Heart left ventricle (tissue), 16 donors: ENCODE results near the gene PCGF1. TPM values are rescaled to one million over a fixed set of nuclear protein-coding genes. Genes with fewer than 3 reads are reported as not detected.
A peak's percentile ranks its signal among the peaks of the same experiment; 100 is the strongest.

Experiments
- ATAC-seq, 4 donors: fragments of 200-7000 bp; cut with Tn5 transposase; one replicate each; pipeline ENCODE4 v1.9.1; 2020 to 2022; ENCODE audit warnings: moderate library complexity in 4 of 4, mild to moderate bottlenecking in 3 of 4, moderate number of reproducible peaks in 1 of 4
- DNase-seq, 5 donors: peaks; one replicate each; pipeline ENCODE4 v3.0.0-alpha.2; 2020
- H3K27ac ChIP-seq, 12 donors: fragments of 200-600 bp; sonication (generic) in 4 of 12; one replicate each; pipeline versions ENCODE4 v1.5.0 to v1.8.0; 2016 to 2022; ENCODE audit warnings: mild to moderate bottlenecking in 2 of 12
- H3K27me3 ChIP-seq, 9 donors: fragments of 200-600 bp; sonication (generic) in 2 of 9; one replicate each; pipeline versions ENCODE4 v1.5.1 to v1.8.0; 2016 to 2022; ENCODE audit warnings: mild to moderate bottlenecking in 3 of 9
- H3K36me3 ChIP-seq, 9 donors: fragments of 200-600 bp; sonication (generic) in 2 of 9; one replicate each; pipeline versions ENCODE4 v1.5.0 to v1.8.0; 2018 to 2022; ENCODE audit warnings: mild to moderate bottlenecking in 2 of 9
- H3K4me1 ChIP-seq, 12 donors: fragments of 200-600 bp; sonication (generic) in 4 of 12; one replicate each; pipeline versions ENCODE4 v1.5.0 to v1.8.0; 2016 to 2022; ENCODE audit warnings: mild to moderate bottlenecking in 3 of 12
- H3K4me3 ChIP-seq, 12 donors: fragments of 200-600 bp; sonication (generic) in 4 of 12; one replicate each; pipeline versions ENCODE4 v1.5.0 to v1.8.0; 2017 to 2022; ENCODE audit warnings: mild to moderate bottlenecking in 9 of 12, moderate library complexity in 4 of 12
- H3K9me3 ChIP-seq, 12 donors: fragments of 200-600 bp; sonication (generic) in 4 of 12; one replicate each; pipeline versions ENCODE4 v1.5.0 to v1.8.0; 2016 to 2022; ENCODE audit warnings: mild to moderate bottlenecking in 1 of 12
- POLR2A ChIP-seq, 2 donors: fragments of 450-650 bp; IDR thresholded peaks; one replicate each; pipeline ENCODE4 v1.6.1; 2017; ENCODE audit warnings: antibody characterized with exemption in 2 of 2, mild to moderate bottlenecking in 2 of 2, moderate library complexity in 2 of 2
- WGBS, 4 donors: extraction: QIAGEN DNeasy Blood & Tissue Kit in 2 of 4; methylation state at CpG; one replicate each; pipeline versions ENCODE4 v1.1.5 to v1.1.7; 2013 to 2018; 5-methylcytosine and 5-hydroxymethylcytosine counted together
- intact Hi-C, 10 donors: fragments of 100-400 bp; cut with DNase I; formaldehyde crosslinking; loops; one replicate each; pipeline versions ENCODE4 v1.11.1 to v1.14.2; 2022
- polyA plus RNA-seq, 2 donors: library from polyadenylated mRNA; stranded (reverse); fragments of 200-250 nt; gene quantifications; one replicate each; pipeline ENCODE4 v1.2.3, GENCODE V29; 2013
- total RNA-seq, 9 donors: library from RNA; depleted of rRNA in 2 of 9; stranded (reverse); fragments of >200 nt in 2 of 9; fragmentation: NEBNext Ultra II Directional in 3 of 9; extraction: Animal tissue kit (Norgen Biotek cat#: 25700) in 3 of 9; gene quantifications; one replicate each; pipeline versions ENCODE4 v1.1.0 to v1.2.4, GENCODE V29; 2016 to 2023
- TF ChIP-seq, protein P1 (sequence below), 12 donors: fragments of 200-600 bp; sonication (generic) in 4 of 12; IDR thresholded peaks; one replicate each; pipeline versions ENCODE4 v1.5.0 to v1.8.0; 2018 to 2022; ENCODE audit warnings: antibody characterized with exemption in 12 of 12, mild to moderate bottlenecking in 5 of 12
- donor health status: ischemic (EF 13 %, LVEDD 7.1; RV severe dilation, severe dysfunction).
- donor health status: healthy with polysubstance abuse.
- donor health status: DM: no; HTN: yes; CAD: no.
- donor health status: DM: no; HTN: no; CAD: no.
- donor health status: ischemic (EF 25% LVEDD 6.9; RV normal size, moderate dysfunction).
- donor health status: ischemic (EF 25% LVEDD 5.7; RV mildly dilated, moderate dysfunction).
- donor health status: healthy.
- donor health status: DM: yes; HTN: yes; CAD: no.
- donor health status: ischemic (EF 35%, LVEDD 5.7; RV mildly dilated, moderate dysfunction).
- donor health status: nonischemic (EF 11% LVEDD 7.7; RV severe dilation, severe dysfunction).
- donor health status: DM: yes; HTN: yes; CAD: no.
- donor health status: PGD.
- donor health status: ischemic (EF 29% LVEDD 5.4; RV normal size, mild dysfunction).
- donor health status: nonischemic (EF 23%, LVEDD 6.1; RV moderate dilation, normal function).

The PCGF1 gene
- total and polyA plus RNA-seq, 11 donors, result 10.6 to 24.9 (median 19.2) TPM

DNA sequence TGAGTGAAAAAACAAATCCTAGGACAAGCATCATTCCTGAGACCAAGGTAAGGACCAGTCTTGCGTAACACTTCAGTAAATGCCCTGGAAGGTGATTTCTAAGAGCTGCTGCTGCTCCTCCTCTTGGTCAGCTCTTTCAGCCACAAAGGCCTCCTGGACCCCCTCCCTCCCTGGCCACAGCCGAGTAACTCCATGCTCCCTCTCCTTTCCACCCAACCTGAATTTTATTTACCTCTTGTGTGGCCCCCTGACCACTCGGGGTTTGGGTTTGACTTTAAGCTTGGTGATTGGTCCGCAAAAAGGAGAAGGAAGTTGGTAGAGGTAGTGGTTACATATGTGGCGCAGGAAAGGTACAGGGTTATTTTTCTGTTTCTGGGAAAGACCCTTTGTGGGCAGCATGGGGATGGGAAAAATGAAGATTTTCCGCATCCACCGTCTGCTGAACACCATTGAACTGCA is 31.4 kb upstream of the PCGF1 start:
- Histone ChIP-seq H3K9me3 (no peaks in the 10 kb centered on the region), H3K27me3 (no peaks in the 10 kb centered on the region), H3K27ac (peak overlapping the region in 2 of 12 donors; percentile 45 to 82), H3K4me3 (no peak overlapping the region), H3K4me1 (peaks cover 0 to 13% (median 5%) of the 10 kb centered on the region in 12 donors), H3K36me3 (peaks cover 0 to 9% (median 0%) of the 10 kb centered on the region in 9 donors)
- intact Hi-C loops, result loop anchor here in 4 of 10 donors (10.0 kb wide), 1 partner anchor 46 kb away; no protein-coding TSS in a partner anchor
- 79 to 84% (median 82%) methylated on average over 7 of the region's 7 CpGs for WGBS, 4 donors
- ATAC-seq, result no peak
- DNase-seq, result peak in 1 of 5 donors; percentile 3
- TF ChIP-seq POLR2A (IDR thresholded peaks at IDR 0.05), result no peak
- TF ChIP-seq, protein P1, sequence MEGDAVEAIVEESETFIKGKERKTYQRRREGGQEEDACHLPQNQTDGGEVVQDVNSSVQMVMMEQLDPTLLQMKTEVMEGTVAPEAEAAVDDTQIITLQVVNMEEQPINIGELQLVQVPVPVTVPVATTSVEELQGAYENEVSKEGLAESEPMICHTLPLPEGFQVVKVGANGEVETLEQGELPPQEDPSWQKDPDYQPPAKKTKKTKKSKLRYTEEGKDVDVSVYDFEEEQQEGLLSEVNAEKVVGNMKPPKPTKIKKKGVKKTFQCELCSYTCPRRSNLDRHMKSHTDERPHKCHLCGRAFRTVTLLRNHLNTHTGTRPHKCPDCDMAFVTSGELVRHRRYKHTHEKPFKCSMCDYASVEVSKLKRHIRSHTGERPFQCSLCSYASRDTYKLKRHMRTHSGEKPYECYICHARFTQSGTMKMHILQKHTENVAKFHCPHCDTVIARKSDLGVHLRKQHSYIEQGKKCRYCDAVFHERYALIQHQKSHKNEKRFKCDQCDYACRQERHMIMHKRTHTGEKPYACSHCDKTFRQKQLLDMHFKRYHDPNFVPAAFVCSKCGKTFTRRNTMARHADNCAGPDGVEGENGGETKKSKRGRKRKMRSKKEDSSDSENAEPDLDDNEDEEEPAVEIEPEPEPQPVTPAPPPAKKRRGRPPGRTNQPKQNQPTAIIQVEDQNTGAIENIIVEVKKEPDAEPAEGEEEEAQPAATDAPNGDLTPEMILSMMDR (IDR thresholded peaks at IDR 0.05), result no peak

DNA sequence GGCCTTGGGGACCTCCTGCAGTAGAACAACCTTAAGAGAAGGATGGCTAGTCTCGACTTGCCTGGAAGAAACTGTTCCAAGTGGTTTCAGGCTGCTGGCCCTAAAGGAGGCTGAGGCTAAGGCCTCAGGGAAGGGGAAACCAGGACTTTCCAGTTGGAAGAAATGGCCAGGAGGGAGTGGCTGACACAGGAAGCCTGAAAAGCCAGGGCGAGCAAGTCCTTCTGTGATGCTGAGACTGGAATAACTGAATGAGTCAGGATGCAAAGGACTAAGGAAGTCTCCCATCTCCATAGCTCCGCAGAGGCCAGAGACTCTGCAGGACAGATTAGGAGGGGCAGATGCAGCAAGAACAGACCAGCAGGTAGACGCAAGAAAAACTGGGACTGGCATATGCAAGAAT is 29.6 kb upstream of the PCGF1 start:
- H3K27ac ChIP-seq, result no peak overlapping the region
- peaks cover 0 to 13% (median 4%) of the 10 kb centered on the region in 12 donors for H3K4me1 ChIP-seq
- H3K27me3 ChIP-seq, result no peaks in the 10 kb centered on the region
- WGBS, 4 donors, result 57 to 67% (median 61%) methylated on average over 4 of the region's 4 CpGs
- DNase-seq (peak in 2 of 5 donors; percentile 11 to 18), ATAC-seq (no peak)
- peaks cover 0 to 25% (median 15%) of the 10 kb centered on the region in 9 donors for H3K36me3 ChIP-seq
- intact Hi-C loops, result loop anchor here in 4 of 10 donors (10.0 kb wide), 1 partner anchor 48 kb away; no protein-coding TSS in a partner anchor
- no peak for TF ChIP-seq POLR2A (IDR thresholded peaks at IDR 0.05)
- TF ChIP-seq, protein P1 (IDR thresholded peaks at IDR 0.05), result no peak
- H3K9me3 ChIP-seq, result no peaks in the 10 kb centered on the region
- H3K4me3 ChIP-seq, result no peak overlapping the region

DNA sequence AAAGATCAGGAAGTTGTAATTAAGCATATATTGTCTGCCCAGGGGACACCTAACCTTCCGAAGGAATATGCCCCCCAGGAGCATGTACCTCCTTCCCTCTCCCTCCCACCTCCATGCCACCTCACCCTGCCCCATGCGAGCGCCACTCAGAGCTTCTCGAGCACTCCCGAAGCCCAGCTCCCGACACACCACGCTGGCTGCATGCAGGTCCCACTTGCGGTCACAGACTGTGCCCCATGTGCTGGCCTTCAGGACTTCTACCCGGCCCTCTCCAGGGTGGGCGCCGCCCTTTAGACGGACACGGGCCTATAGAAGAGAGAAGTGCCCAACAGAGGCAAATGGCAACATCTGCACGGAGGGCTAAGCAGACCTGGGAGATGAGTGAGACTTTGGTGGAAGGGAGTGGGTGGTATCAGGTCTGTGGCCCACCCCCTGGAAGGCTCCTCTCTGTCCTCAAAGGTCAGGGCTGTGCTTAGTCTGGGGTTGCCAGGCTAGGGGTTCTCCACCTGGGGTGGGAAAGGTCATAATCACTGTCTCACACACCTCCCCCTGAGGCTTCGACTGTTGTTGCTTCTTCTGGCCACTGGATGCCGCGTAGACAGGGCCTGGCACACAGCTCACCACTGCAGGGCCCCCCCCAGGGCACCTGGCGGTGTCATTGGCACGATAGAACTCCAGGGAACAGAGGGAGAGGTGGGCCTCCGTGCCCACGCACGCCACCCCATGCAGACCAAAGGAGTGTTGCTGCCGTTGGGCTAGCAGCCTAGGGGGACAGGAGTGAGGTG is 28.9 kb upstream of the PCGF1 start:
- ATAC-seq, result no peak
- Histone ChIP-seq H3K36me3 (peaks cover 0 to 32% (median 23%) of the 10 kb centered on the region in 9 donors), H3K9me3 (no peaks in the 10 kb centered on the region), H3K4me1 (peaks cover 0 to 21% (median 9%) of the 10 kb centered on the region in 12 donors), H3K27ac (no peak overlapping the region), H3K4me3 (no peak overlapping the region), H3K27me3 (no peaks in the 10 kb centered on the region)
- 86 to 89% (median 88%) methylated on average over 23 of the region's 23 CpGs for WGBS, 4 donors
- intact Hi-C loops, result loop anchor here in 4 of 10 donors (10.0 kb wide), 1 partner anchor 48 kb away; no protein-coding TSS in a partner anchor
- TF ChIP-seq POLR2A (IDR thresholded peaks at IDR 0.05), result no peak
- TF ChIP-seq, protein P1 (IDR thresholded peaks at IDR 0.05), result no peak
- DNase-seq, result peak in 2 of 5 donors; percentile 21 to 24

DNA sequence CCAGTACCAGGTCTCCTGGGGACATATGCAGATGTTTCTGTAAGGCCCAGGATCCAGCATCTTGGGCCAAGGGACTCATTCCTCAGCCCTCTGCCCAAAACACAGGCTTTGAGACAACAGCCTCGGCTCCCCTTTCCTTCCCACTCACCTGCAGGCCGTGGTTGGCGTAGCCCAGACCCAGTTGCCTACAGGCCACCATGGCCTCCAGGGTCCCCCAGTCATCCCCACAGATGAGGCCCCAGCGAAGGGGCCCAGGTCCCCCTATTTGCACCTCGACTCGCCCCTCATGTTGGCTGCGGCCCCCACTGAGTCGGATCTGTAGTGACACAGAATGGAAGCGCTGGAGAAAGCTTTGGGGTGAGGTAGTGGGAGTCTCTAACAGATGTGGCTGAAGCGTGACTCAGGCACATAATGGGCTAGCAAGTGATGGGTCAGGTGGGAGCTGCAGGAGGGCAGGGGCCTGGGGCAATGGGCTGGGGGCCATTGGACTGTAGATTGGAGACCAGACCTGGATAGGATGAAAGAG is 28.0 kb upstream of the PCGF1 start:
- Histone ChIP-seq H3K27me3 (no peaks in the 10 kb centered on the region), H3K4me1 (peaks cover 5 to 23% (median 16%) of the 10 kb centered on the region in 12 donors), H3K36me3 (peaks cover 0 to 33% (median 24%) of the 10 kb centered on the region in 9 donors), H3K9me3 (no peaks in the 10 kb centered on the region), H3K4me3 (no peak overlapping the region), H3K27ac (no peak overlapping the region)
- no peak for TF ChIP-seq POLR2A (IDR thresholded peaks at IDR 0.05)
- TF ChIP-seq, protein P1 (IDR thresholded peaks at IDR 0.05), result no peak
- 91 to 93% (median 92%) methylated on average over 9 to 10 of the region's 10 CpGs for WGBS, 4 donors
- ATAC-seq (no peak), DNase-seq (peak in 2 of 5 donors; percentile 13 to 23)
- intact Hi-C loops, result loop anchor here in 4 of 10 donors (10.0 kb wide), 1 partner anchor 49 kb away; no protein-coding TSS in a partner anchor
